Left forelimb (tissue), 1 donor: ENCODE data around the gene PTPRN2.

Experiments
- DNase-seq: peaks from one replicate; pipeline ENCODE4 v3.0.0-alpha.2; 2018; ENCODE audit warnings: low spot score

PTPRN2 gene

DNA sequence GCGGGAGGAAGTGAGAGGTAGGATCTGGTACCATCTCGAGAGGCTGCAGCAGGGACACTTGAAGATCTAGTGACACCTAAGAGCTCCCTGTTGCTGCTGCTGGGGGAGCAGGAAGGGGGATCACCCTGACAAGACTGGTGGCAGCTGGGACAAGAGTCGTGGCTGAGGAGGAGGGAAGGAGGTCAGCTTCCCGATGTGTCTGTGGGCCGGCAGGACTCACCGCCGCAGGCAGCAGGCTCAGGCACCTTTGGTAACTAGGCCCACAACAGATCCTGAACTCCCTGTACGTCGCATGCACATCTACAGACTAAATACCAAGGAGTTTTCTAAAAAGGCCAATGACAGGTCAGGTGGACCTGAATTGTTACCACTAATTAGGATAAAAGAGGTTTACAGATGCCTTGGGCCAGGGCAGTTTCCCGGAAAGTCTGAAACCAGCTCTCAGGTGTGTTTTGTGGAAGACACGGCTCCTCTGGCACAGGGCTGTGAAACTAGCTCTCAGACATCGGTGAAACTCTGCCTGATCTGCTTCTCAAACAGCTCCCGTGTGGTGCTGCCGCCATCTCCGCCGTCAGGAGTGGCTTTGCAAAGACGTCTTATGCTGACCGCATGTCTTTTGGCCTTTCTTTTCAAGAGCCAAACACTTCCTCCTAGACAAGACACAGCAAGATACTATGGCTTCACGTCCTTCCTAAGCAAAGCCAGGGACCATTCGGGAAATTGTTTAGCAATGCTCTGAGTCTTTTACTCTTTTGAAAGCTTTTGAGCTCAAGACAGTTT, 609.7 kb downstream of the PTPRN2 start:
- DNase-seq: peak; percentile 49

DNA sequence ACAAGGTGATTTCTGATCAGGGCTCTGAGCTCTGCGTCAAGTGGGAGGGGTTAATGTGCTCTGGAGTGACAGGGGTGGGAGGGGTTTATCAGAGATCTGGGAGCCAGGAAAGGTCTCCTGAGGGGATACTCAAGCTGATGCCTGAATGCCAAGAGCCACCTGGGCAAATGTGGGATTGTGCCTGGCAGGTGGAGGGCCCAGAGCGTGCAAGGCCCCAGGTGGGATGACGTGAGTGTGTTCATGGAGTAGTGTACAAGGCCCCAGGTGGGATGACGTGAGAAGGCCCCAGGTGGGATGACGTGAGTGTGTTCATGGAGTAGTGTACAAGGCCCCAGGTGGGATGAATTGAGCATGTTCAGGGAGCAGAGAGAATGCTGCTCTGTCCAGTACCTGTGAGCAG, 610.3 kb downstream of the PTPRN2 start:
- DNase-seq: peak; percentile 17

DNA sequence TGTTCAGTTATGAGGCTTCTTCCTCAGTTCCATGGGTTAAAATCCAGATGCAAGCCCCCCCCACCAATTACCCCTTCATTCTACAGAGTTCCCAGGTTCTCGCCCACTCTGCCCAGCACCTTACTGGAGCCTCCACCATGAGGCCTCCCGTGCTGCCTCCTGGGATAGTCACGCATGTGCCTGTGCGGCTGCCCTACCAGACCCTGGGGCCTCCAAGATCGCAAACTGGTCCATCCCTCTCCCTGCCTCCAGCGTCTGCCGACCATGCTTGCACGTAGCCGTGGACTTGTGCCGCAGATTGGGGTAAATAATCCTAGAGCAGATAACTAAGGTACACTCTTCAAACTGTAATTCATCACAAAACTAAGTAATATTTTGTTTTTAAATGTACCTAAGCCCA, 611.2 kb downstream of the PTPRN2 start:
- DNase-seq: peak; percentile 46

DNA sequence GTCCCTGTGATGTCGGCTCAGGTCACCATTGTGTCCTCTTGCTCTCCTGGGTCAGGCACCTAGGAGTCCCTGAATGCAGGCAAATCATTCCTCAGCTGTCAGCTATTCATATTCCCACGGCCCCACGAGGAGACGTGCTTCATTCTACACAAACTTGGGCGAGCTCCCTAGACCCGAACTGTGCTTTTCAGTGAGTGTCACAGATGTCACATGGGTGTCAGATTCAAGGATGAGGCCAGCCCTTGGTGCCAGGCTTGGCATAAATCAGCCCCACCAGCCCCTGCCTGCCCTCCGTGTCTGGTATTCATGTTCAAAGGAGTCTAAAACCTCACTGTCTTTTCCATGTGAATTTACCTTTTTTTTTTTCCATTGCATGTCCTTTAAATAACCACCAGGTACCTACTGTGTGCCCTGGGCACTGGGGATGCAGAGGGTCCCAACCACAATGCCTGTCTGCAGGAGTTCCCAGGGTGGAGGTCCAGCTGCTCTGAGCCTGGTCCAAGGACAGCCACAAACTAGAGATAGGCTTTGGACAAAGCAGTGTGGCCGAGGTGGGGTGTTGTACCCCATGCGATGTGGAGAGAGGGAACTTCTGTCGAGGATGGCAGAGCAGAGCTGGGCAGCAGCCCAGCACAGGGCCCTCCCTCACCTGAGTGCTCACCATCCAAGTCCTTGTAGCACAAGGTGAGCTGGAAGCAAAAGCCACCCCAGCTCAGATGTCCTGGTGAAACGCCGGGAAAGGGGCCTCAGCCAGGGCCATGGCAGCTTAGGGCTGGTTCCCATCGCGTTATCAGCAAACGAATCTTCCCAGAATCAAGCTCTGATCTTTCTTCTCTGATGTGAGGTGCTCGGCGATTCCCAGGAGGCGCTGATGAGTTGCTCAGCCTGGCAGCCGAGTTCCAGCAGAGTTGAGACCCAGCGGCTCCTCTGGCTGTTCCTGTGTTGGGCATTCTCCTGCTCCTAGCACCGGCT, 611.9 kb downstream of the PTPRN2 start:
- peak; percentile 20 for DNase-seq

DNA sequence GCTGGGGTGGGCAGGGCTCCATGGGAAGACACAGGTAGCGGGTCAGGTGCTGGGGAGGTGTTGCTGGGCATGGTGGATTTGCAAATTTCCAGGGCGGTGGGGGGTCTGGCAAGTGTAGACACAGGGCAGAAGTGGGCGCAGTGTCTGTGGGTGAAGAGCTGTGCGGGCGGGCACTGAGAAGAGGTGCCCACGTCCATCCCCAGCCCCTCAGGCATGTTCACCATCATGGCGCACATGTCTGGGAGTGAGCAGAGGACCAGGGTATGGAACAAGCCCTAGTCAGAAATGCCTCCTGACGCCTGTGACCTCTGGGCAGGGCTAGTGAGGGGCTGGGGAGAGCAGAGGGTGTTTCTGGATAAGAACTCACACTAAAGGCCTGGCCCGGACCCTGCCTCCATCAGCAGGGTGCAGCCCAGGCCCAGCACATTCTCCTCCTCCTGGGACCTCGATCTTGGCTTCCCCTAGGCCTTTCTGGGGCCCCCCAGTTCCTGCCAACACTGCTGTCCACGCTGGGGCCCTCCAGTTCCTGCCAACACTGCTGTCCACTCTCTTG, 612.9 kb downstream of the PTPRN2 start:
- DNase-seq: peak; percentile 48

DNA sequence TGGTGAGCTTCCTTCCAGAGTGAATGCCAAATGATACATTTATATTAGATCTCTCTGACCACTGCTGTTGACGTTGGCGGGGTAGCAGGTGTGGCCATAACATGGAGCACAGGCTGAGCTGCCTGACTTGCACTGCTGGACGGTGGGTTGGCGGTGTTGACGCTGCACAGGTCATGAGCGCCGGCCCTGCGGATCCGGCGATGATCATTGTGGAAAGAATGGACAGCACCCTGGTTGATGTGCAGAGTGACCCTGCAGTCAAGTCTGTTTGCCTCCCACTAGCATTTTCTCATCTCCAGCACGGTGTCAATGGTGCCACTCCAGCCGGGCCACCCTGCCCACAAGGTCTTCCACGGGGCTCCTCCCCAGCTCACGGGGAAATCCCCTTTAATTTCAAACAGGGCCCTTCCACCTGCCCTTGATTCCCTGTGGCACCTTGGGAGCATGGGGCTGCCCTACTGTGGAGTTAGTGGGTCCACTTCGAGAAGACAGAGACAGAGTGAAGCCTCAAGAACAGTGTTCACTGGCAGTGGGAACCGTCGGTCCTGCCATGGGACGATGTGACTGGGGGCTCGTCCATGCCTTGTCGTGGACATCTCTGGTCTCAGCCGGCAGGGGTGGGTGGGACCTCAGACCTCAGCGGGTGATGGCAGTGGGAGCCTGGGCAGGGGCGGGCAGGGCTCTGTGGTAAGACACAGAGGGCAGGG, 613.5 kb downstream of the PTPRN2 start:
- peak; percentile 23 for DNase-seq

DNA sequence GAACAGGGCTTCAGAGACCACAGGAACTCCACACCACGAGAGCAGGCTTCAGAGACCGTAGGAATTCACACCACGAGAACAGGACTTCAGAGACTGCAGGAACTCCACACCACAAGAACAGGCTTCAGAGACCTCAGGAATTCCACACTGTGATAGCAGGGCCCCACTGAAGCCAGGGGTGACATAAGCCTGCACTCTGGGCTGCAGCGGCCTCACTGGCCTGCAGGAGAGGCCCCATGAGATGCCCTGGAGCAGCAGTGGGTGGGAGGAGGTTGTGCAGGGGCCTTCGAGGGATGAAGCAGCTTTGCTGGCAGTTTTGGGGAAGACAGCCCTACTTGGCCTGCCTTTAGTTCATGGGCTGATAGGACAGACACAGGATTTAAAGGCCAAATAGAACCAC, 614.7 kb downstream of the PTPRN2 start:
- DNase-seq: peak; percentile 9

DNA sequence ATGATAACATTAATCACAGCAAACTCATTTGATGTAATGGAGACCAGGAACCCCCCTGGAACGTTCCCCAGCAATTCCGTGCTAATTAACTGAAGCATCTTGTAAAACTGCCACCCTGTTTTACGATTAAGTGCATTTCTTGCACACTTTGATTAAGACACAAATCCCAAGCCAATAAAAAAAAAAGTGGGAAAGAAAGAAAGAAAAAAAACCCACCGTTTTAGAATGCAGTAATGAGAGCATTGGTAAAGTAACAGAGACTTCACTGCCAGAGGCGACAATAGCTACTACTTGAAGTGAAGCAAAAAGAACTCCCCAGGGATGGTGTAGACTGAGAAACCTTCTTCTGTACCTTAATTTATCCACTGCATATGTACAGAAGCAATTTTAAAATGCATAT, 616.1 kb downstream of the PTPRN2 start:
- DNase-seq: no peak

DNA sequence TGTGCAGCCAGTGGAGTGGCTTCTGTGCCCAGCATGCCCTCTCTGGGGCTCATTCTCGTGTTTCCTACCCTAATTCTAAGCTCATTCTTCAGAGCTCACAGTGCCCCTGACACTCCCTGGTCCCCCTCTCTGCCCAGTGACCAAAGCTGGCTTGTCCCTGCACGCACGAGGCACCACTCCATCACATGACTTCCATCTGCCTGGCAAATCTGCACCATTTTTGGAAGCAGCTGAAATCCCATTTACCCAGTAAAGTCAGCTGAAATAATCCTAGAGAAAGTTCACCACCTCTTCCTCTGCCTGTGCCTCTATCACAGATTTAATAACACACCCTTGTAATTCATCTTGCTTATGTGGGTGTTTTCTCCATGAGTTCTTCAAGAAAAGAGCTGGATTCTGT, 616.9 kb downstream of the PTPRN2 start:
- DNase-seq: peak; percentile 6

DNA sequence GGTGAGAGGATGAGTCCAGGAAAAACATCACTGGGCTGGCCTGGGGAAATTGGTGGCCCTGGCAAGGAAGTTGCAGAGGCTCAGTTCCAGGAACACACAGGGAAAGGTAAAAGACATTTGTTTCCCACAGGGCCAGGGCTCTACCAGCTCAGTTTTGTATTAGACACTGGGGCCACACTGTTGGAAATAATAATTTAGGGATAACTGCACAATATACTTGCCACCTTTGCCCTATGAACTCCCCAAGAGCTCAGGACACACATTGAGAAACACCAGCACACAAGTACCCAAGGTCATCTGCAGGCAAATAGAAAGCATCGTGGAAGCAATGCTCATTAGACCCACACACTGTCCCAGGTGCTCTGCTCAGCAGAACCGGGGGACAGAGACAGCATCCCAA, 617.6 kb downstream of the PTPRN2 start:
- DNase-seq: peak; percentile 17

DNA sequence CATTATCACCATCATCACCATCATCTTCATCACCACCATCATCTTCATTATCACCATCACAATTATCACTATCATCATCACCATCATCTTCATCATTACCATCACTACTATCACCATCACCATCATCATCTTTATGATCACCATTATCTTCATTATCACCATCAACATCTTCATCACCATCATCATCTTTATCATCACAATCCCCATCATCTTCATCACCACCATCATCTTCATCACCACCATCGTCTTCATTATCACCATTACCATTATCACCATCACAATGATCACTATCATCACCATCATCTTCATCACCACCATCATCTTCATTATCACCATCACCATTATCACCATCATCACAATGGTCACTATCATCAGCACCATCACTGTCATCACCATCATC, 621.1 kb downstream of the PTPRN2 start:
- DNase-seq: no peak

DNA sequence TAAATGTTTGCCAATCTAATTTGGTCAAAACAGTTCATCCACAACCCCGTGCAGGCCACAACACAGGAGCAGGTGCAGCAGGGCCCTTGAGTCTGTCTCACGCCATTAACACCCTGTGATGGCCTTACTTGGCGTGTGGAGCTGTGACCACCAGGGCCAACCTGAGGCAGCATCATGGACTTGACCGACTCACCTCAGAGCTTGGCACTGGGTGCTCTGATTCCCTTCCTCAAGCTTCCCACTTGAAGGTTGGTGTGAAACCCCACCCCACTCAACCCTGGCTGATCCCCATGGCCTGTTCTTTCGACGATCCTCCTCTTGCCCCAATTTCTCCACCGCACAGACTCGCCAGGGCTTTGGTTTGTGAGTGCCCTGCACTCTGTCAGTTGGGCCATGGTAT, 623.1 kb downstream of the PTPRN2 start:
- no peak for DNase-seq

DNA sequence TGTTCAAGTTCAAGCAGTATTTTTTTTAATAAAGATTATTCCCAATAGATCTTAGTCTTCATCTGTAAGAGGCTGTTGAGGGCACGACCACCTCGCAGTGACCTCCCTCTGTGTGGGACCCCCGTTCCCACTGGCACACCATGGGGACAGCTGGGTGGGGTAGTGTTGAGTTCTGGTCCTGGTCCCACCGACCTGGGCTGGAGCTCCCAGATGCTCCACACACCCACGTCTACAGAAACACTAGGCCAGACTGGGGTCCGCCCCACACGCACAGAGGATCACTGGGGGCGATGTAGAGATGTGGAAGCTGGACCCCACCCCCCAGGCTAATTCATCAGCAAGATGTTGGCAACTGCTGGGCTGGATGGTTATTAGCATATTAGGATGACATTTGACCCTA, 623.6 kb downstream of the PTPRN2 start:
- DNase-seq: no peak

DNA sequence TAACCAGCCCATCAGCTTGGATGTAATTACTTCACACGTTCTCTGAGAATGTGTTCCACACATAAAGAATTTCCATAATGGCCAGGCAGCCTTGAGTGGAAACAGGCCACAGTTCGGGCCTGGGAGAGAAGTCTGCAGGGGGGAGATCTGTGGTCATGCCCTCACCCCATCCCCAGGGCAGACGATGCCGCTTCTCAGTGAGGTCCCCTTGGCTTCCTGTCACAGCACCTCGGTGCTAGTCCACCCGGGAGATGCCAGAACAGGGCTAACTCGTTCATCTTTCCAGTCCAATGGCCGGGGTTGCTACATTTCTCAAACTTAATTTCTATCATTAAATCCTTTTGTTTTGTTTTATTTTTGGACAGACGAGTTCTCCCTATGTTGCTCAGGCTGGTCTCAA, 624.1 kb downstream of the PTPRN2 start:
- DNase-seq: no peak

DNA sequence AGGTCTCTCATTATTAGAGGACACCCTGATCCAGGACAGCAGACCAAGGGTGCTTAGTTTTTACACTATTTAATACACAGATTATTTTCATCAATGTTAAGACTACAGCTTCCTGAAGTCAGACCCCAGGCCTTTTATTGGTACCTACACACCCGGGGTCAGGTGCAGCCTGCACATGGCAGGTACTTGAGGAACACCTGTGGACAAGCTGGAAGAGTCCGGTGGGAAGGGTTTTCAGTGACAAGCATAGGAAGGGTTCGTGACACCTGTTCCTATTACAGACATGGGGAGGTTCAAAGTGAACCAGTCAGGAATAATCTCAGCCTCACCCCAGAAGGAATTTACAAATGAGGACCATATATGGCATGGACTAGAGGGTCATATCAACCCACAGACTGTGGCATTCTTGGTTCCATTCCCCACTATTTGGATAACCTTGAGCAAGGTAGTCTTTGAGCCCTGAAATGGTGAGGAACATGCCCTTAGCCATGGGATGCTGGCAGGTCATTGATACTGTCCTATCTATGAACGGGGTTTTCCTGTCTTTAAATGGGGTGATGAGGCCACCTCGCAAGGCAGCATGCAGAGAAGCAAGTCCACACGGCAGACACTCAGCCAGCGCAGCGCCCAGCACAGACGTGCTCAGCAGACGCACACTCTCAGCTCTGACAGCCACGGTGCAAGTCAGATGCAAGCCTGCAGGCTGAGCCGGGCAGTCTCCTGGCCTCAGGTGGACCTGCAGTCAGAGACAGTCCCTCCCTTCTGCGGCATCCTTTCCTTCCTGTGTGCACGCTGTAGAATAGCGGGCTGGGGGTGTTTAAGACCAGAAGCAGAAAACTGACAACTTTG, 624.9 kb downstream of the PTPRN2 start:
- no peak for DNase-seq

DNA sequence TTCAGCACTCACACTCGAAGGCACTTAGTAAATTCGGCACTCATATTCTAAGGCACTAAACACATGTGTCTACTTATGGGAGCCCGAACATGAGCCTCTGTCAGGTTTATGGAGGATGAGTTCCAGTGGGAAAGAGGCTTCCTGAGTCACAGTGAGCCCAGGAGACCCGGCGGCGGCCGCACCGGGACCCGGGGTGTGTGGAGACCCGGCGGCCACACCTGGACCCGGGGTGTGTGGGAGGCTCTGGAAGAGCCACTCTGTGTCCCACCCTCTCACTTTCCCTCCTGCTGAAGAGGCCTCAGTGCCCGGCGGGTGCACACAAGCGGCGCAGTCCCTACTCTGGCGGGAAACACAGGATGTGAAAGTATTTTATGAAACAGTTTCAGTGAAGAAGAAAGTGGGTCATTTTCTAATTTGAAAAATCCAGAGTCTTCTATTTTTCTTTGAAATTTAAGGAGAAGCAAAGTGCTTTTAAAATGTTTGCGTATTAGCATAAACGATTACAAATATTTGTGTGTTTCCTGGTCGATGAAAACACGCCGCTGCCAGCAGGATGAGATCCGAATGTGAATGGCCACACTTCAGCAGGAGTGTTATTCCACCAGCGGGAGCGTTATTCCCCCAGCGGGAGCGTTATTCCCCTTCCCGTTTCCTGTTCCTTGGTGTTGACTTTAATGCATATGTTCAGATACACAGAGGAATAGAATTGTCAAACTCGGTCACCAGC, 625.7 kb downstream of the PTPRN2 start:
- no peak for DNase-seq

DNA sequence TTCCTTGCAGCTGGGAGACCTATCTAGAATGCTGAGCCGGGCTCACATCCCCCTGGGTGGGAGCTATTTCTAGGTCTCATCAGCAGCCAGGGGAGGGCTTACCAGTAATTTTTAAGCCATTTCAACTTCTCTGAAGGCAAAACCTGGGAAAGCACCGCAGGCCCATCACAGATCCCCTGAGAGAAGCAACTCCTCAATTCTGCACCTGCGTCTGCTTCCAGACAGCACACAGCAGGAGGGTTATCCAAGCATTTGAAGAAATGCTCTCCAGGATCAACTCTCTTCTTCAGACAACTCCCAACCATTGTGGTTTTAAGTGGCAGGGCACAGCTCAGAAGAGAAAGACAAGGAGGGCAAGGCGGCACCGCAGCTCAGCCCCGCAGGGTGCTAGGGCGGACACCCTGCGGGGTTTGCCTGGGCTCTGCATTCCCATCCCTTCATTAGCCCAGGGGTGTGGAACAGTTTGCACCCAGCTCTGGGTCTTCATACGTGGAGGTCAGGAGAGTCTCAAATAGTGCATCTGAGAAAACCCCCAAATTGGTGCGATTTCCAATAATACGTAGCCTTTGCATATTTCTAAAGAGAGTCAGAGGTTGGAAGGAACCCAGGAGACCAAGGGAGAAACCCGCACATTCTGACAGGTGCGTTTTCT, 632.1 kb downstream of the PTPRN2 start:
- no peak for DNase-seq

DNA sequence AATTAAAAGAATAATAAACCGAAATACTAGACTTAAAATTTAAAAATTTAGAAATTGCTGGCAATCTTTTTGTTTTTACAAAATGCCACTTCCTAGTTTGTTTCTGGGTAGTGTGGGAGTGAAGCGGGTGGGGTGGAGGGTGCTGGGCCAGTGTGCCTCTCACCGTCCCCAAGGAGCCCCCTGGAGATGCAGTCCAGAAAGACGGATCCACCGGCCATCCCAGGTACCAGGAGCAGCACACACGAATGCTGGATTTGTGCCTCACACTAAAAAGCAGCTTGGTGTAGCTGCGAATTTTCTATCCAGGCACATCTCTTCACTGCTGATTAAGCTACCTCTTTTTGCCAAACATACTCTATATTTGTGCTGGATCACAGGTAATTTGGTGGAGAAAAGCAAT, 632.7 kb downstream of the PTPRN2 start:
- no peak for DNase-seq

DNA sequence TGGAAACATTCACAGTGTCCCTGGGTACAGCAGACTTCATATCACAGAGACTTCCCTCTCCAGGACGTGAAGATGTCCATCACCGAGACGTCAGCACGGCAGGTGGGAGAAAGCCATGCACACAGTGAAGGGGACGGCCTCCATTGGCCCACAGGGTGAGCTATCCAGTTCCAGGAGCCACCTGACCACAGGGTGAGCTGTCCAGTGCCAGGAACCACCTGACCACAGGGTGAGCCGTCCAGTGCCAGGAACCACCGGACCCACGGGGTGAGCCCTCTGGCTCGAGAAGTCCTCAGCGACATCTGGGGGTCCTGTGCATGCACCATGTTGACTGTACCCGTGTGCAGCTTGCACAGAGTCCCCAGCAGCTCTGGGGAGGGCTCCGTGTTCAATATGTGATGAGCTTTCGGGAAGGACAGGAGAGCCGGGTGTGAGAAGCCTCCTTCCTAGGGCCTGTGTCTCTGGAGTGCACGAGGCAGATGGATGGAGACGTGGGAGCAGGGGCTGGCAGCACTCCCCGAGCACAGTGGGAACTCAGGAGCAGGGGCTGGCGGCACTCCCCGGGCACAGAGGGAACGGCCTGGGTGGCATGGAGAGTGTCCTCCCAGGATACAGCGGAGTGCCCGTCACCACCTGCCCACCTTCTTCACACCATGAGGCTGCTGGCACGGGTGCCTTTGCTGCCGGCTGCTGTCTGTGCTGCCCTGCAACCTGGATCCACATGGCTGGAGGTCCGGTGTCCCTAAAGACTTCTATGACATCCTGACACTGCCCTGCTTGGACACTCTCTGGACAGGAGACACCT, 634.6 kb downstream of the PTPRN2 start:
- DNase-seq: no peak
